ENCODE results near the gene KRT39. TPM values are rescaled to one million over a fixed set of nuclear protein-coding genes. Genes with fewer than 3 reads are reported as not detected.

KRT39 gene
- polyA plus RNA-seq, 3 donors, result not detected

GRCh38 chr17:40915199-40915661 lies 51.5 kb downstream of the KRT39 start:
- H3K27me3 ChIP-seq (ENCODE audit: control insufficient read depth in 2 of 2, insufficient read depth in 2 of 2, low read length in 2 of 2), result no peaks in the 10 kb centered on the region
- peaks cover 0 to 3% (median 0%) of the 10 kb centered on the region in 3 donors for H3K27me3 Mint-ChIP-seq (ENCODE audit: low read depth in 3 of 3)
- no CpG with 5 or more reads among the region's 3 CpGs for WGBS (ENCODE audit: insufficient coverage)
- DNase-seq, result peak; percentile 72 to 94 (median 91)
- no peaks in the 10 kb centered on the region for H3K36me3 ChIP-seq (replicated peaks in 1 of 2; ENCODE audit: control insufficient read depth in 1 of 2, insufficient read depth in 2 of 2, low read length in 2 of 2)
- peak overlapping the region; percentile 26 for H3K4me2 ChIP-seq (replicated peaks; ENCODE audit: extremely low read depth, low read length, poor library complexity, severe bottlenecking)
- H3K4me3 Mint-ChIP-seq, result no peak overlapping the region
- peaks cover 47% of the 10 kb centered on the region for H3K4me1 Mint-ChIP-seq
- H3K9me3 Mint-ChIP-seq, result peaks cover 0 to 2% (median 0%) of the 10 kb centered on the region in 7 donors
- H3K4me1 ChIP-seq (ENCODE audit: control insufficient read depth in 1 of 2, insufficient read depth in 2 of 2, low read length in 2 of 2), result peaks cover 64 to 69% of the 10 kb centered on the region in 2 donors
- H3K27ac Mint-ChIP-seq, result peak overlapping the region; percentile 76 to 96 (median 93)
- no peaks in the 10 kb centered on the region for H3K79me2 ChIP-seq (ENCODE audit: insufficient read depth, low read length)
- H2AFZ ChIP-seq (ENCODE audit: insufficient read depth, low read depth, low read length, poor library complexity, severe bottlenecking), result no peak overlapping the region
- H3K9me3 ChIP-seq (replicated peaks in 1 of 2; ENCODE audit: control insufficient read depth in 1 of 2, insufficient read depth in 1 of 2, low read length in 2 of 2), result no peaks in the 10 kb centered on the region
- no peak overlapping the region for H3K9ac ChIP-seq (ENCODE audit: insufficient read depth, low read length, poor library complexity, severe bottlenecking)
- peak overlapping the region in 1 of 3 experiments; percentile 21 for H3K4me3 ChIP-seq (replicated peaks in 1 of 3; ENCODE audit: low read depth in 2 of 3, low read length in 3 of 3)
- peak overlapping the region; percentile 56 to 88 for H3K27ac ChIP-seq (ENCODE audit: low read depth in 1 of 2, low read length in 2 of 2)
- intact Hi-C loops (cut with micrococcal nuclease), result loop anchor here in 1 of 2 donors (10.0 kb wide), 1 partner anchor 590 kb away; the partner anchor contains the start of gene KRT13
- no peak for TF ChIP-seq CTCF (IDR thresholded peaks at IDR 0.05)
- H3K36me3 Mint-ChIP-seq, result no peaks in the 10 kb centered on the region
- H4K20me1 ChIP-seq (ENCODE audit: insufficient read depth, low read length), result no peaks in the 10 kb centered on the region

DNA sequence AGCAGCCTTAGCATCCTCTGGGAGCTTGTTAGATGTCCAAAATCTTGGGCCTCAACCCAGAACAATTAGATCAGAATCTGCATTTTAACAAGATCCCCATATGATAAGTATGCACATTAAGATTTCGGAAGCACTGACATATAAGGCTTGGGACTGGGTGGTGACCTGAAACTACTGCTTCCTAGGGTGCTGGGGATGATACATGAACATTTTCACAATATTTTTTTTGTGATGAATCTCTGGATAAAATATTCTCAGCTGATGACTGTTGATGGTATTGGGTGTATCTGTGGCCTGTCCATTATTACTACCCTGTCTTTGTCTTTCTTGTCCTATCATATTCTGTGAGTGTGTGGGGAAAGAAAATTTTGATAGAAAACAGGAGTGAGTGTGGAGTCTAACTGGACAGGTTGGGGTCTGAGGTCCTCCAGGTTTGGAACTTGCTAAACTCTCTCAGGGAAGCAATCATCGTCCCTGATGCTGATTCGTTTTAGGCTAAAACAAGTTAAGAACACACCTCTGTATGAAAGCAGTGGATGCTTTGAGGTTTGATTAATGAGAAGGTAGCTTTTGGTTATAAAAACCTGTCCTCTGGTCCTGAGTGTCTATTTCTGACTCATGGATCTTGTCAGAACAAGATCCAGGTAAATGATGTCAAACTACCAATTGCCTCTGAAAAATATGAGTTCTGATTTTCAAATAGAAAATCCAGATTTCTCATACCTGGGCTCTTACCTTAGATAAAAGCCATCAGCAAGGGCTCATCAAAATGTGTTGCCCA lies 52.5 kb downstream of the KRT39 start:
- no peak for DNase-seq
- H3K9me3 Mint-ChIP-seq, result peaks cover 0 to 2% (median 0%) of the 10 kb centered on the region in 7 donors
- H3K4me3 Mint-ChIP-seq, result no peak overlapping the region
- intact Hi-C loops (cut with micrococcal nuclease), result loop anchor here in 1 of 2 donors (10.0 kb wide), 1 partner anchor 591 kb away; the partner anchor contains the start of gene KRT13
- Histone ChIP-seq H3K9ac (ENCODE audit: insufficient read depth, low read length, poor library complexity, severe bottlenecking) (no peak overlapping the region), H3K4me3 (replicated peaks in 1 of 3; ENCODE audit: low read depth in 2 of 3, low read length in 3 of 3) (no peak overlapping the region), H3K4me2 (replicated peaks; ENCODE audit: extremely low read depth, low read length, poor library complexity, severe bottlenecking) (no peak overlapping the region), H3K9me3 (replicated peaks in 1 of 2; ENCODE audit: control insufficient read depth in 1 of 2, insufficient read depth in 1 of 2, low read length in 2 of 2) (no peaks in the 10 kb centered on the region), H2AFZ (ENCODE audit: insufficient read depth, low read depth, low read length, poor library complexity, severe bottlenecking) (no peak overlapping the region), H3K36me3 (replicated peaks in 1 of 2; ENCODE audit: control insufficient read depth in 1 of 2, insufficient read depth in 2 of 2, low read length in 2 of 2) (no peaks in the 10 kb centered on the region), H3K79me2 (ENCODE audit: insufficient read depth, low read length) (no peaks in the 10 kb centered on the region), H4K20me1 (ENCODE audit: insufficient read depth, low read length) (no peaks in the 10 kb centered on the region), H3K4me1 (ENCODE audit: control insufficient read depth in 1 of 2, insufficient read depth in 2 of 2, low read length in 2 of 2) (peaks cover 72 to 78% of the 10 kb centered on the region in 2 donors), H3K27me3 (ENCODE audit: control insufficient read depth in 2 of 2, insufficient read depth in 2 of 2, low read length in 2 of 2) (no peaks in the 10 kb centered on the region), H3K27ac (ENCODE audit: low read depth in 1 of 2, low read length in 2 of 2) (peak overlapping the region in 1 of 2 donors; percentile 91)
- peaks cover 0 to 3% (median 0%) of the 10 kb centered on the region in 3 donors for H3K27me3 Mint-ChIP-seq (ENCODE audit: low read depth in 3 of 3)
- WGBS (ENCODE audit: insufficient coverage), result 93% methylated on average over 2 of the region's 3 CpGs
- no peaks in the 10 kb centered on the region for H3K36me3 Mint-ChIP-seq
- peak overlapping the region in 6 of 7 donors; percentile 91 to 97 (median 92) for H3K27ac Mint-ChIP-seq
- peaks cover 55% of the 10 kb centered on the region for H3K4me1 Mint-ChIP-seq
- no peak for TF ChIP-seq CTCF (IDR thresholded peaks at IDR 0.05)

Measured in CD14-positive monocyte (primary cell).